Suprapubic skin (tissue), 3 donors: ENCODE data around the gene TMEM109.

Experiments
- CTCF ChIP-seq, 2 donors: fragments of 200-600 bp in 1 of 2; fragments of 450-650 bp in 1 of 2; sonication (generic) in 1 of 2; IDR thresholded peaks; one replicate each; pipeline ENCODE4 v1.5.1; 2016 to 2019; ENCODE audit warnings: antibody characterized with exemption in 2 of 2, mild to moderate bottlenecking in 1 of 2, moderate library complexity in 1 of 2
- POLR2A ChIP-seq, 2 donors: fragments of 450-650 bp; IDR thresholded peaks; one replicate each; pipeline ENCODE4 v1.6.1; 2017; ENCODE audit warnings: antibody characterized with exemption in 2 of 2, mild to moderate bottlenecking in 2 of 2, moderate library complexity in 2 of 2

- TF ChIP-seq CTCF (IDR thresholded peaks at IDR 0.05) (no peak), POLR2A (IDR thresholded peaks at IDR 0.05) (no peak)
These were observed 782 bp downstream of the TMEM109 start for GRCh38 chr11:60914633-60915247.
